DMS153 treated with DMSO at 0.1 percent for 48 hours (cell line): Measurements from ENCODE around the gene RAD1.
A peak's percentile ranks its signal among the peaks of the same experiment; 100 is the strongest.
"Not testable (repeated sequence)": the region's sequence is repeated elsewhere in the genome, so short reads cannot be mapped to it uniquely, and the experiment has no call there.

Source experiments
- DNase-seq: peaks from one replicate; lab custom pipeline; 2025; ENCODE audit not compliant: unreplicated experiment; lab: John Stamatoyannopoulos, UW

Gene RAD1, protein sequence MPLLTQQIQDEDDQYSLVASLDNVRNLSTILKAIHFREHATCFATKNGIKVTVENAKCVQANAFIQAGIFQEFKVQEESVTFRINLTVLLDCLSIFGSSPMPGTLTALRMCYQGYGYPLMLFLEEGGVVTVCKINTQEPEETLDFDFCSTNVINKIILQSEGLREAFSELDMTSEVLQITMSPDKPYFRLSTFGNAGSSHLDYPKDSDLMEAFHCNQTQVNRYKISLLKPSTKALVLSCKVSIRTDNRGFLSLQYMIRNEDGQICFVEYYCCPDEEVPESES

DNA sequence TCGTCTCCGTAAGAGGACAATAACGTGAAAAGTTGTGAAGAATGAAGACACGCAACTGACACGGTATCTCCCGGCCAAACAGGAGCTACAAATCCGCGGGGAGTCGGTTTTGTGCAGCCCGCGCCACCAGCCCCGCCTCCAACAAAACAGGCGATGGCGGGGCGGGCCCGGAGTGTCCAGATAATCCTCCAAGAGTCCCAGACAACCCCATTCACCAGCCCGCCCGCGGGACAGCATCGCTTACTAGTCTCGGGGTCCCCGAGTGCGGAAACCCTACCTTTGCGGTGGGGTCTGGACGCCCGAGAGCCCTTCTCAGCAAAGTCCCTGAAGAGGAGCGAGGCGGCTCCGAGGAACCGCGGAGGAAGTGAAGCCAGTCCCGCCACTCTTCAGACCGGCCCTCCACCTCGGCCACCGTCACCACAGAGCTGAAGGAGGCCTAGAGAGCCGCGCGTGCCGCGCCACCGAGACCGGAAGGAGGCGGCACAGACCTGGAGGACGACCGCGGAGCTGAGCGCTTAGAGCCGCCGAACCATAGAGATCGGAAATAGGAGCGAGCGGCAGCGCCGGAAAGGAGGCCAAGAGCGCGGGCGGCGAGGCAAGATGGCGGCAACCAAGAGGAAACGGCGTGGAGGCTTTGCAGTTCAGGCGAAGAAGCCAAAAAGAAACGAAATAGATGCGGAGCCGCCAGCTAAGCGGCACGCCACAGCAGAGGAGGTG is at the start of gene RAD1, which contains the start of gene BRIX1:
TSS of gene RAD1 (minus strand) at position 366 of the 717 bp plus-strand sequence. CDS start 612 bp downstream, outside the sequence.
TSS of gene BRIX1 (plus strand) at position 573 of the 717 bp plus-strand sequence. CDS start at position 601, 28 bp downstream.
- peak; percentile 98 for DNase-seq

DNA sequence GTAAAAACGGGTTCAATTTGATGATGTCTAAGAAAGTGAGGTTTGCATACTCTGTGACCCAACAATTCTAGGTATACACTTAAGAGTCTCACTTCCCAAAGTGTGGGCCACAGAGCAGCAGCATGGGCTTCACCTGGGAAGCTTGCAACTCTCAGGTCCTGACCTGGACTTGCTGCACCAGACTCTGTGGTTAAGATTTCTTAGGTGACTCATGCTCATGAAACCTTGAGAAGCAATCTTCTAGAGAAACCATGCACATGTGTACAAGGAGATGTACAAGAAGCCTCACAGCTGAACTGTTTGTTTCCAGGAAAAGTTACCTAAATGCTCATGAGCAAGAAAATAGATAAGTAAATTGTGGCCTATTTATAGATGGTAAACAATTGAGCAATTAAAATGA is 44.0 kb upstream of the RAD1 start:
- no peak for DNase-seq

DNA sequence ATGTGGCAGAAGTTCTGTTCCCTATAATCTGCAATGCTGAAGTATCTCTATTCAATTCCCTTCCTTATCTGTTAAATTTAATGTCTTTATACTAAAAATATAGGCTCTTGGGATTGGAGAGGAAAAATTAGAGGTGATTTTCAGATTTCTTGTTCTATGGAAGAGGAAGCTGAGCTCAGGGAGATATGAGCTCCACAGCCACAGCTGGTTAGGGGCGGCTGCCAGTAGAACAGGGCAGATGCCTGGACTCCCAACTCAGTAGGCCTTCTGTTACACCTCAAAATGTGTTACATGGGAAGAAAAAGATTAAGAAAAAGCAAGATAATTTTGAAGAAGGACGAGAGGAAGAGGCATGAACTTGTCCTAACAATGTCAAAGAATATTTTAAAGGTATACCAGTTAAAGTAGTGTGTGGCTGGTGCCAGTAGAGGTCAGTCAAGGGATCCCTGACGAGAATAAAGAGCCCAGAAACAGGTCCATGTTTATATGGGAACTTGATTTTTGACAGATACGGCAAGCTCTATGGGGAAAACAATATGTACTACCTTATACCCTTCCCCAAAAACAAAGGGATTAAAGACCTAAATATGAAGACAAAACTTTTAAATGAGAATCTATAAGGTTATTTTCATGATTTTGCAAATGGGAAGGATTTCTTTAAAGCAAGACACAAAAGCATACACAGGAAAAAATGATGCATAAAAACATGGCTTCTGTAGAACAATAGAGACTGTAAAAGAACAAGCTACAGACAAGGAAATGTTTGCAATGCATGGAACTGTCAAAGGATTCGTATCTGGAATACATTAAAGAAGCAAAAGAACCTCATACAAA is 42.8 kb upstream of the RAD1 start:
- DNase-seq = peak; percentile 9

DNA sequence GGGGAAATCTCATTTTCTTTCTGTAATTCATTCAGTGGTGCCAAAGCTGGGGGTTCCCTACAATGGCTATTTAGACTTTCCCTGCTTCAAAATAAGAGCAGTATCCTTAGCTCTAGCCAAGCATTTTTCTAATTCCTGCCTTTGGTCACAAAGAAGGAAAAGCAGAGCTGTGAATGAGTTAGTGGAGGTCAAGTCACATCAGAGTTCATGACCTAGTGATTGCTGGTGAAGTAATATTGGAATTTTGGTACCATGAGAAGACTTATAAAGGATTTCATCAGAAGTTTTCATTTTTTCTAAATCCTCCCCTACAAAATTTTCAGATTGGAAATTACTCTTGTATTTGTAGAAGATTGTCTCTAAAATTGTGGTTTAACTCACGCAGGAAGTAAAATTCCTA is 42.0 kb upstream of the RAD1 start:
- no peak for DNase-seq

DNA sequence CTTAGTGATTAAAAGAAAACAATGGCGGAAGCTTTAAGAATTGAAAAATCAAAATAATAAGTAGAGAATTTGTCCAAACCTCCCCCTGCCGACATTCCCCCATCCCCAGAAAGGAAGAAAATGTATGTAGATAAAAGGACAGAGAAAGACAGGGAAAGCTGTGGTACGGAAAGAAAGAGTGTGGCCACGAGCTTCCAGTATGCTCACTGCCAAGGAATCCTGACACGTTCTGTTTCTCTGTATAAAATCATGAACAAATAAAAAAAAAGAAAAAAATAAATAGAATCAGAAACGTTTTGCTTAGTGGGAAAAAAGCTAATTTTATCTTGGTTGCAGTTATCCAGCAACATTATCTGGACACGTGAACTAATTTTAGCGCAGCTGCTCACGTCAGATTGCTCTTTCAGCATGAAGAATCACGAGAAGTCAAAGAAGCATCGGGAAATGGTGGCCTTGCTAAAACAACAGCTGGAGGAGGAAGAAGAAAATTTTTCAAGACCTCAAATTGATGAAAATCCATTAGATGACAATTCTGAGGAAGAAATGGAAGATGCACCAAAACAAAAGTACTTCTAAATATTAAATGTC is 29.2 kb upstream of the RAD1 start:
- no peak for DNase-seq

DNA sequence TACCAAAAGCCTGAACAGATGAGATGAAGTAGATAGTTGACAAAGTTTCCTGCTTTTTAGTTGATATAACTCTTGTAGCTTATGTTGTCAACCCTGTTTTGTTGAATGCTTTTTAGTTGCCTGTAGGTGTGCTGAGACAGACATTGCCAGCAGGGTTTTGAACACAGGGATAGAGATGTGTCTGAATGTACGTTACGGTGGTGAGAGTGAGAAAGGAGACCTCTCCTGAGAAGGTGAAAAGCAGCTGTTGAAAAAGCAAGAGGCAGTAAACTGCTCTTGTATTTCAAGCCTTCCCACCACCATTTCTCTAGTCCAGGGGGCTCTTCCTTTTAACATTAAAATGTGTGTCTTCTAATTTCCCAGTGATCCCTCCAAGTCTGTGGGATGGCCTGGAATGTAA is 28.7 kb upstream of the RAD1 start:
- DNase-seq = no peak

DNA sequence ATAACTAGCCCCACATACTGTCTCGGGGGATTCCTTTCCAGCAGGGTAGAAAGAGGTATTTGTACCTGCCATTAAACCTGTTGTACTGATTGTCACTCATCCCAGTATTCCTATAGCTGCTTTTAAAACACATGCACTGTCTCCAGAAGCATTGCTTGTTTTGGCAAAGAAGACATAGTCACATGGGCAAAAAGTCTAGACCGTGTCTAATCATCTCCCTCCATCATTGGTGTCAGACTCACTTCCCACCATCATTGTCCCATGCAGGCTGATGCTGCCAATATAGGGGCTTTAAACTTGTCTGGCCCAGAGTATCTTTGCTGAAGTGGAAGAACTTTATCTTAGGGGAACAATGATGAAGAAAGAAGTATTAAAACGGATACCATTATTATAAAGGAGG is 26.6 kb upstream of the RAD1 start:
- DNase-seq = no peak

DNA sequence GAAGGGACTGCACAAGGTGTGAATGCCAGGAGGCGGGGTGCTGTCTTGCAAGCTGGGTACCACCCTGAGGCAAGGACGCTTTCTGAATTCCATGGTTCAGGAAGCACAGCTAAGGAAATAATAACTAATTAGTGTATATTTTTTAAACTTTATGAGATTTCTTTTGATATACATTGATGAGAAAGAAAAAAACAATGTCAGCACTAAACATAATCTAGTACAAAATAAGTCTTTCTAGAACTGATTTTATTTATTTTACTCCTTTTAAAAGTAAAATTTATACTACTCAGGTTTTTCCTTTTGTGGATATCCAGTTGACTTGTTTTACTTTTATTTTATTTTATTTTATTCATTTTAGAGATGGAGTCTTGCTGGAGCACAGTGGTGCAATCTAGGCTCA is 17.6 kb upstream of the RAD1 start:
- DNase-seq = no peak

DNA sequence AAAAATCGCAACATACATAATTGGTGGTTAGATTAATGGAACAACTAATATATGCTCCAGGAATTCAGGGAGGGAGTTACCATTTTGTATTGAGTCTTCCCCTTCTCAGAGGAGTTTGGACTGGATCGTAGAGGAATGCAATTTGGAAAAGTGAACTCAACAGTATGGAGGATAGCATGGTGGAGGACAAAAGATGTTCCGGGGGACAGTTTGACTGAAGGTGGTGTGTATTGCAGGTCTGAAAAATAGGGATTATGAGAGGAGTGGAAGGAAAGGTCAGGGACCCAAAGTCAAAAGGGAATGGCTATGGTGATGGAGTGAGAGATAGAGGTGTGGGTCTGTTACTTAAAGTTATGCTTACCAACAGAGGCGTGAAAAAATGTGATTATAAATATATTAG is 15.6 kb upstream of the RAD1 start:
- DNase-seq = no peak

DNA sequence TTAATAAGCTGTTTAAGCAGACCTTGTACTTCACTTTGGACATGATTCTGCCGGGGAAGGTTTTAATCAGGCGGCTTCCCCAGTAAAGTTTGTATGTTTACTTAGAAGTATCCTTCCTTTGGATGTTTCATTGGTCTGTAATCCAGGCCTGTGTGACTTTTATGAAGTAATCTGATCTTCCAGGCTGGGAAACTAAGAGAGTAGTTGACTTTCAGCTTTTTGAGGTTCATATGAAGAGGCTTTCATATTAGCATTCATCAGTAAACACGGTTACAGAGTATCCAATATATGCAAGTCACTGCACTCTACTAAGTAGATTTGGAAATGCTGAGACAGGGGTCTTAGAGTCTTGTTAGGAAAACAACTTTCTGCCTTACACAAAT is 15.1 kb upstream of the RAD1 start:
- DNase-seq = no peak

DNA sequence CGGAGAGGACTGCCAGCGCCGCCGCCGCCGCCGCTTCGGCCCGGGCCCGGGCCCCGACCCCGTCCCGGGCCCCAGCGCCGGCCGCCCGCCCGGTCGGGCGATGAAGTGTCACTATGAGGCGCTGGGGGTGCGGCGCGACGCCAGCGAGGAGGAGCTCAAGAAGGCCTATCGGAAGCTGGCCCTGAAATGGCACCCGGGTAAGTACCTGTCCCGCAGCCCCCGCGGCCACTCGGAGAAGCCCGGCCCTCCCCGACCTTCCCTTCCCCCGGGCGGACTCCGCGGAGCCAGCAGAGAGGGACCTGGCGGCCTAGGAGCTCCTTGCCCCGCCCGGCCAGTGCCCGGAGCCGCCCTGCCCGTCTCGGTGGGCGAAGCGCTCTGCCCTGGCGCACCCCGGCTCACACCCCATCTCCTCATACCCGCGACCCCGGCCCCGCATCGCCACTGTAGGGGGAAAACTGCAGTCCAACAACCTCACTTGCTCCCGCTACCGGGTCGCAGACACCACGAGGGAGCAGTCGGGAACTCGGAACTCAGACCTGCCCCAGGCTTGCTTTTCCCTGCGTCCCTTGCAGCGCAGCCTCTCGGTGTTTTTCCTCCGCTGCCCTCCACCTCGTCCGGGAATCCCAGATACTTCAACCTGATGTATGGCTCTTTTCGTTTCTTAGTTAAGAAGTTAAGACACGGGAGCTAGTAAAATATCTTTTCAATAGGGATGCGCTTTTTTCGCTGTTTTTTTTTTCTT is 14.6 kb upstream of the RAD1 start:
- peak; percentile 56 for DNase-seq

DNA sequence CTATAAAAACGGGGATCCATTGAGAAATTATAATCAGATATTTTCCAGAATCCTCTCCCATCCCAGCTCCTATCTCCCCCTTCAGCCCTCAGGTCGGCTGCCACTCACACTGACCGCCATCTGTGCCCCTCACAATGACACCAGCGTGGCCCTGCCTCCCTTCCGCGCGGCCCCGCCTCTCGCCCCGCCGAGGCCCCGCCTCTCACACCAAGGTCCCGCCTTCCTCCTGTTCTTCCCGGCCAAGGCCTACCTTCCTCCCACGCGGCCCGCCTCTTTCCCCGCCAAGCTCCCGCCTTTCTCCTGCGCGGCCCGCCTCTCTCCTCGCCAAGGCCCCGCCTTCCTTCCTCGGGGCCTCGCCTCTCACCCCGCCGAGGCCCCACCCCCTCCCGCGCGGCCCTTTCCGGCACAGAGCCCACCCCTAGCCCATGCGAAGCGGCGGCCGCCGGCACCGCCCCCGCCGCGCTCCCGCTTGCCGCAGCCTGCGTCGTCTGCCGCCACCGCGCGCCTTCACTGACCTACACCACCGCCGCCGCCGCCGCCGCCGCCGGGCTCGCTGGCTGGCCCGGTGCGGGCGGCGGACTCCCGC is 13.9 kb upstream of the RAD1 start, which contains the start of gene DNAJC21:
TSS of gene DNAJC21 (plus strand) at position 426 of the 586 bp plus-strand sequence. CDS start 261 bp downstream, outside the sequence.
- DNase-seq = peak; percentile 99

DNA sequence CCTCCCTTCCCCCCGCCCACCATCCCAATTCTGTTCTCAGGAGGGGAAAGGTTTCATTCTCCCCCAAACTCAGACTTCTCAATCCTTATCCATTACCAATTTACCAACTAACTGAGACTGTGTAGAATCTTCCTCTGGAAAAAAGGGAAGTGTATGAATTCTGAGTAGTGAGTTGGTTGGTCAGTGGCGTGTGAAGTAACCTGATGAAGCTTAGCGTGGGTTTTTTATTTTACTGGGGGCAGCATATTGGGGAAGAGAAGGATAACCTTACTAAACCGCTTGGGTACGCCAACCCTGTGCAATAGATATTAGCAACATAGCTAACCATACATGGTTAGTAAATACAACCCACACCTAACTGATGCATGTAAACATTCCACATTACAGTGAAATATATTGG is 13.0 kb upstream of the RAD1 start:
- no peak for DNase-seq

DNA sequence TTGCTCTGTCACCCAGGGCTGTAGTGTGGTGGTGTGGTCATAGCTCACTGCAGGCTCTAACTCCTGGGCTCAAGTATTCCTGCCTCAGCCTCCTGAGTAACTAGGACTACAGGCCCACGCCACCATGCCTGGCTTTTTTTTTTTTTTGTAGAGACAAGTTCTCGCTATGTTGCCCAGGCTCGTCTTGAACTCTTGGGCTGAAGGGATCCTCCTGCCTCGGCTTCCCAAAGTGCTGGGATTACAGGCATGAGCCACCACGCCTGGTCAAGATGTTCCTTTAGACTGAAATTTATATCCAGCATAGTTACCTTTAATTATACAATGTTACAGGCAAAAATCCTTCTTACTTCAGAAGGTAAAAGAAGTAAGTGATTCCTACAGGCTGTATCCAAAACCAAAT is 12.5 kb upstream of the RAD1 start:
- DNase-seq = no peak

DNA sequence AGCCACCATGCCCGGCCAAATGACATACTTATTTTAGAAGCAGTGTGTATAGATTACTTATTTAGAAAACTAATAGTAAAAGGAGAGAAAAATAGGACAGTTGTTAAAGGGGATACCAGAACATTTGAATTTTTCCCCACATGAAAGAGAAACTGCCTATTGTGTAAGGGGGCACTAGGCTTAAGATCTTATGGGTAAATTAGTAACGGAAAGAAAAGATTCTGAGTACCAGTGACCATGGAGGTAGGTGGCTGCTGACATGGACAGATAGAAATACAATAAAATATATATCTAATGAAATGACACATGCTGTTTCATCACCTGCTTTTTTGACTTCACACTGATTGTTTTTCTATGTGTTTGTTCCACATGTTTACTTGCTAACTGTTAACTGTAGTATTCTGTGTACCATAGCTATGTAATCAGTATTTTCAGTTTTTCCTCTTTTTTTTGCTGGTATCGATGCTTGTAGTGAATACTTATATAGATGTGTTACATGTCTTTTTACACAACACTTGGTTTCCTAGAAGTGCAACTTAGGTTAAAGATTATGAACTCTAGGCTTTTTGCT is 11.1 kb upstream of the RAD1 start:
- no peak for DNase-seq

DNA sequence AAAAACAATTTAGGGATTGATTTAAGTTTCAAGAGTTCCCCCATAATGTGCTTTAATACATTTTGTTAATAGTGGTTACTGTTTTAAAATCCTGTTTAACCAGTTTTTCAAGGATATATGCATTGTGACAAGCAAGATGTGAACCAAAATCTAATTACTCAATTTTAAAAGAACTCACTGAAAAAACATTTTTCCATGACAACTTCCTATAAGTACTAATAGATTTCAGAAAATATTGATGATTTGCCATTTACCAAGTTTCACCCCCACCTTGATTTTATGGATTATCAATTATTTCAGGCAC is 9.1 kb upstream of the RAD1 start:
- no peak for DNase-seq

DNA sequence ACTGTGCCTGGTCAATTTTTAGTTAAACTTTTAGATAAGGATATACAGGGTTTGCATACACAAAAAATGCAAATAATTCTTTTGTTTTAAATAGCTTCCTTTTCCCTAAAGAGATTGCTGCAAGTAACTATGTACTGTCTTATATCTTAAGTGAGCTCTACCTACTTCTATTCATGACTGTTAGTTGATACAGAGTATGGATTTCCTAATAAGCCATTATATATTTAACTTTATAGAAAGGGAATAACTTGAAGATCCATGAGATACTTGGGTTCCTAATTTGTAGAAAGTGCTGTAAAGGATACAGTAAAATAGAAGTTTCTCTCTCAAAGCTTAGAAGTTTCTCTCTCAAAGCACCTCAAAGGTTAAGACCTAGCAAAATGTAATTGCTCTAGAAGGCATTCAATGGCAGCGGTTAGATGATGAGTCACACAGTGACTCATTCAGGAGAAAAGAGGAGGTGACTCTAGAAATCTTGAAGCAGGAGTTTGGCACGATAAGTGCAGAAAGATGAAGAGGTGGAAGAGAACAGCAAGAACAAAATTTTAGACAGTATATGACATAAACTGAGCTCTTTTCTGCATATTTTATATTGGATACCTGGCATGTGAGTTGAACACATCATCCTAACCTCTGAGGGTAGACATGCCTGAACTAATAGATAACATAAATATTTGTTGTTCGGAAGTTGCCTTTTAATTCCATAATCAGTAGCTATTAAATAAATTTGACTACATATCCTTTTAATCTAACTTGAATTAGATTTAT is 8.6 kb upstream of the RAD1 start:
- no peak for DNase-seq

DNA sequence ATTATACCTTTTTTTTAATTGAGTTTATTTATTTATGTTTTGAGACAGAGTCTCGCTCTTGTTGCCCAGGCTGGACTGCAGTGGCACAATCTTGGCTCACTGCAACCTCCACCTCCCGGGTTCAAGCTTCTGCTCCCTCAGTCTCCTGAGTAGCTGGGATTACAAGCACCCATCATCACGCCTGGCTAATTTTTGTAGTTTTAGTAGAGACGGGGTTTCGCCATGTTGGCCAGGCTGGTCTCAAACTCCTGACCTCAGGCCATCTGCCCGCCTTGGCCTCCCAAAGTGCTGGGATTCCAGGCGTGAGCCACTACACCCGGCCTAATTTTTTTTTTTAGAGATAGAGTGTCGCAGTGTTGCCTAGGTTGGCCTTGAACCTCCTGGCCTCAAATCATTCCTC is 8.0 kb upstream of the RAD1 start:
- DNase-seq = not testable (repeated sequence)

DNA sequence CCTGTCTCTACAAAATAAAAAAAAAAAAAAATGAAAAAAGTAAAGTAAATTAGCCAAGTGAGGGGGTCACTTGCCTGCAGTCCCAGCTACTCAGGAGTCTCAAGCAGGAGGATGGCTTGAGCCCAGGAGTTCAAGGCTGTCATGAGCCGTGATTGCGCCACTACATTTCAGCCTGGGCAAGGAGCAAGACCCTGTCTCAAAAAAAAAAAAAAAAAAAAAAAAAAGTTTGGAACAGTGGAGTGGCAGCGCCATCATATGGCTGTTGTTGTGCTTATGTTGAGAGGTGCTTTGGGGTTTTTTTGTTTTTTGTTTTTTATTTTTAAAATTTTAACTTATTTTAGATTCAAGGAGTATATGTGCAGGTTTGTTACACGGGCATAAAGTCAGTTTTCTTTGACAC is 3.8 kb upstream of the RAD1 start:
- no peak for DNase-seq
